Hepatocyte (in vitro differentiated cells): Measurements from ENCODE around the gene CRELD2.

ENCODE experiments used
- CTCF ChIP-seq: fragments of 200-600 bp; sonication (generic); IDR thresholded peaks from 2 replicates; pipeline ENCODE4 v1.5.1; 2016; ENCODE audit warnings: antibody characterized with exemption, mild to moderate bottlenecking; ENCODE audit not compliant: poor library complexity
- EZH2phosphoT487 ChIP-seq: fragments of 200-600 bp; sonication (generic); IDR thresholded peaks from one replicate; pipeline ENCODE4 v1.6.1; 2018; ENCODE audit warnings: antibody characterized with exemption, mild to moderate bottlenecking, low read depth, moderate library complexity; ENCODE audit not compliant: unreplicated experiment, severe bottlenecking

- TF ChIP-seq CTCF (no peak), EZH2phosphoT487 (no peak)
Observed at GRCh38 chr22:49879871-49880270, 38.6 kb upstream of the CRELD2 start.
